Neural crest cell (in vitro differentiated cells): ENCODE data around the gene BTG1. TPM values are rescaled to one million over a fixed set of nuclear protein-coding genes. Genes with fewer than 3 reads are reported as not detected.

Experiments
- DNase-seq: peaks from one replicate; pipeline ENCODE4 v3.0.0; 2021; ENCODE audit warnings: low read depth, mixed read lengths, low spot score
- H3K27ac Mint-ChIP-seq: one replicate; pipeline ENCODE4 v1.8.0; 2021; ENCODE audit warnings: mild to moderate bottlenecking, mixed read lengths; ENCODE audit not compliant: unreplicated experiment
- H3K27me3 Mint-ChIP-seq: 2 replicates; pipeline ENCODE4 v1.8.0; 2021; ENCODE audit warnings: low read depth, mild to moderate bottlenecking, mixed read lengths
- H3K36me3 Mint-ChIP-seq: 2 replicates; pipeline ENCODE4 v1.8.0; 2021; ENCODE audit warnings: low read depth, mild to moderate bottlenecking, mixed read lengths
- H3K4me1 Mint-ChIP-seq: 2 replicates; pipeline ENCODE4 v1.8.0; 2021; ENCODE audit warnings: mixed read lengths
- H3K4me3 Mint-ChIP-seq: one replicate; pipeline ENCODE4 v1.8.0; 2021; ENCODE audit warnings: mild to moderate bottlenecking, mixed read lengths
- H3K9me3 Mint-ChIP-seq: 2 replicates; pipeline ENCODE4 v1.8.0; 2021; ENCODE audit warnings: mixed read lengths
- total RNA-seq: library from RNA; stranded (reverse); gene quantifications from 2 replicates; pipeline ENCODE4 v1.2.1, GENCODE V29; 2021
- TF ChIP-seq, protein P1 (sequence below): fragments of 200-600 bp; sonication (generic); conservative IDR thresholded peaks from 2 replicates; pipeline ENCODE4 v1.5.0; 2021; ENCODE audit warnings: antibody characterized with exemption, mild to moderate bottlenecking

The BTG1 gene
- total RNA-seq, 1 donor from 2014 or later, result 95.1 TPM

- H3K9me3 Mint-ChIP-seq, result peaks cover 4% of the 10 kb centered on the region
- H3K4me1 Mint-ChIP-seq, result peaks cover 28% of the 10 kb centered on the region
- TF ChIP-seq, protein P1, sequence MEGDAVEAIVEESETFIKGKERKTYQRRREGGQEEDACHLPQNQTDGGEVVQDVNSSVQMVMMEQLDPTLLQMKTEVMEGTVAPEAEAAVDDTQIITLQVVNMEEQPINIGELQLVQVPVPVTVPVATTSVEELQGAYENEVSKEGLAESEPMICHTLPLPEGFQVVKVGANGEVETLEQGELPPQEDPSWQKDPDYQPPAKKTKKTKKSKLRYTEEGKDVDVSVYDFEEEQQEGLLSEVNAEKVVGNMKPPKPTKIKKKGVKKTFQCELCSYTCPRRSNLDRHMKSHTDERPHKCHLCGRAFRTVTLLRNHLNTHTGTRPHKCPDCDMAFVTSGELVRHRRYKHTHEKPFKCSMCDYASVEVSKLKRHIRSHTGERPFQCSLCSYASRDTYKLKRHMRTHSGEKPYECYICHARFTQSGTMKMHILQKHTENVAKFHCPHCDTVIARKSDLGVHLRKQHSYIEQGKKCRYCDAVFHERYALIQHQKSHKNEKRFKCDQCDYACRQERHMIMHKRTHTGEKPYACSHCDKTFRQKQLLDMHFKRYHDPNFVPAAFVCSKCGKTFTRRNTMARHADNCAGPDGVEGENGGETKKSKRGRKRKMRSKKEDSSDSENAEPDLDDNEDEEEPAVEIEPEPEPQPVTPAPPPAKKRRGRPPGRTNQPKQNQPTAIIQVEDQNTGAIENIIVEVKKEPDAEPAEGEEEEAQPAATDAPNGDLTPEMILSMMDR, result no peak
- no peak overlapping the region for H3K4me3 Mint-ChIP-seq
- DNase-seq, result no peak
- H3K36me3 Mint-ChIP-seq, result no peaks in the 10 kb centered on the region
- no peaks in the 10 kb centered on the region for H3K27me3 Mint-ChIP-seq
- no peak overlapping the region for H3K27ac Mint-ChIP-seq
Measured at GRCh38 chr12:92178340-92178739, 32.7 kb upstream of the BTG1 start.

DNA sequence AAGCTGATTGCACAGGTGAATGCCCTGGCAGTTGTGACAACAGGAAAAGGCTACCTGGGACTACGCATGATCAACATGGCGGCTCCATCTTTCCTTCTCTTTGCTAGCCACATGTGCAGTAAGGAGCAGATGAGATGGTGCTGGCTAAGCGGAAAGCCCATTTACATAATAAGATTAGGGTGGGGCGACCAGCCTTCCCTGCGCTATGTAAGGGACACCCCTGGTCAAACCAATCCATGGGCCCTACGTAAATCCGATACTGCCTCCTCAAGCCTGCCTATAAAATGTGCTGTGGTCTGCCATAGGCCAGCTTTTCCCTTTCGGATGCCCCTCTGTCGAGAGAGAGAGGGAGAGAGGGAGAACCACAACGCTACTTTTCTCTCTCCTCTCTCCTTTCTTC is 31.0 kb upstream of the BTG1 start:
- Mint-ChIP-seq H3K9me3 (no peaks in the 10 kb centered on the region), H3K4me3 (no peak overlapping the region), H3K27ac (no peak overlapping the region), H3K36me3 (no peaks in the 10 kb centered on the region), H3K27me3 (no peaks in the 10 kb centered on the region), H3K4me1 (peaks cover 40% of the 10 kb centered on the region)
- DNase-seq, result no peak
- TF ChIP-seq, protein P1, result no peak

- Mint-ChIP-seq H3K36me3 (no peaks in the 10 kb centered on the region), H3K27ac (no peak overlapping the region), H3K4me1 (peaks cover 40% of the 10 kb centered on the region), H3K27me3 (no peaks in the 10 kb centered on the region), H3K4me3 (no peak overlapping the region), H3K9me3 (no peaks in the 10 kb centered on the region)
- DNase-seq, result no peak
- TF ChIP-seq, protein P1, result no peak
Measured at GRCh38 chr12:92175961-92176360, 30.3 kb upstream of the BTG1 start.

GRCh38 chr12:92170050-92170449 is 24.4 kb upstream of the BTG1 start:
- H3K4me1 Mint-ChIP-seq, result peaks cover 33% of the 10 kb centered on the region
- H3K4me3 Mint-ChIP-seq, result no peak overlapping the region
- no peaks in the 10 kb centered on the region for H3K9me3 Mint-ChIP-seq
- TF ChIP-seq, protein P1, result no peak
- H3K36me3 Mint-ChIP-seq, result no peaks in the 10 kb centered on the region
- no peak overlapping the region for H3K27ac Mint-ChIP-seq
- no peaks in the 10 kb centered on the region for H3K27me3 Mint-ChIP-seq
- DNase-seq, result no peak

GRCh38 chr12:92167075-92167474 is 21.4 kb upstream of the BTG1 start:
- no peaks in the 10 kb centered on the region for H3K9me3 Mint-ChIP-seq
- H3K4me1 Mint-ChIP-seq, result peaks cover 17% of the 10 kb centered on the region
- no peaks in the 10 kb centered on the region for H3K36me3 Mint-ChIP-seq
- TF ChIP-seq, protein P1, result no peak
- no peaks in the 10 kb centered on the region for H3K27me3 Mint-ChIP-seq
- H3K27ac Mint-ChIP-seq, result no peak overlapping the region
- no peak for DNase-seq
- no peak overlapping the region for H3K4me3 Mint-ChIP-seq

GRCh38 chr12:92164712-92165111 is 19.1 kb upstream of the BTG1 start:
- H3K9me3 Mint-ChIP-seq, result no peaks in the 10 kb centered on the region
- peaks cover 13% of the 10 kb centered on the region for H3K4me1 Mint-ChIP-seq
- TF ChIP-seq, protein P1, result no peak
- no peak overlapping the region for H3K27ac Mint-ChIP-seq
- H3K36me3 Mint-ChIP-seq, result no peaks in the 10 kb centered on the region
- no peak overlapping the region for H3K4me3 Mint-ChIP-seq
- DNase-seq, result no peak
- no peaks in the 10 kb centered on the region for H3K27me3 Mint-ChIP-seq
